Measurements from ENCODE around the gene ENDOU. TPM values are rescaled to one million over a fixed set of nuclear protein-coding genes. Genes with fewer than 3 reads are reported as not detected.

ENDOU gene
- total RNA-seq, 1 donor from 2014 or later = 0.40 TPM

- ATAC-seq (no peak), DNase-seq (ENCODE audit: low spot score) (no peak)
- intact Hi-C loops (cut with DNase I) = no loop called here
These were observed 7.2 kb upstream of the ENDOU start for GRCh38 chr12:47732504-47732903.

DNA sequence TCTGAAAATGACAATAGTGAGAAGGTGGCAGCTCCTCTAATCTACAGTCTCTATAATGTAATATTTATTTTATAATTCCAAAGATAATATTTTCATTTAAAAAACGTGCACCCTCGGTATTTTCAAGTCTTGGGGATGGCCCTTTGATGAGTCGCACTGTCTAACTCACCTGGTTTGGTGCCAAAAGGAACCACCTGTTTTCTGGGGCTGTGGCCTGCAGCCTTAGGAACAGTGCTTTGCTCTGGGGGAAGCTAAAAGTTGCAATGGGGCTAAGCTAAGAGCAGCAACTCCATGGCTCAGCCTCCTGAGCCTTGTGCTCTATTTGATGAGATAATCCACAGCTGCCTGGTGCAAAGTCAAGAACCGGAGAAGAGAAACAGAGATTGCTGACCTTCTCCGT, 6.4 kb upstream of the ENDOU start:
- no peak for ATAC-seq
- intact Hi-C loops (cut with DNase I) = no loop called here

GRCh38 chr12:47730341-47730744, 5.1 kb upstream of the ENDOU start:
- ATAC-seq (peak; percentile 8), DNase-seq (ENCODE audit: low spot score) (no peak)
- intact Hi-C loops (cut with DNase I) = no loop called here

More for the DNA sequence above, 6.4 kb upstream of the ENDOU start:
- DNase-seq (ENCODE audit: low spot score) = no peak

- intact Hi-C loops (cut with DNase I) = loop anchor here (5.0 kb wide), 1 partner anchor 33 kb away; no protein-coding TSS in a partner anchor
These were observed 3.9 kb upstream of the ENDOU start for GRCh38 chr12:47729233-47729632.

DNA sequence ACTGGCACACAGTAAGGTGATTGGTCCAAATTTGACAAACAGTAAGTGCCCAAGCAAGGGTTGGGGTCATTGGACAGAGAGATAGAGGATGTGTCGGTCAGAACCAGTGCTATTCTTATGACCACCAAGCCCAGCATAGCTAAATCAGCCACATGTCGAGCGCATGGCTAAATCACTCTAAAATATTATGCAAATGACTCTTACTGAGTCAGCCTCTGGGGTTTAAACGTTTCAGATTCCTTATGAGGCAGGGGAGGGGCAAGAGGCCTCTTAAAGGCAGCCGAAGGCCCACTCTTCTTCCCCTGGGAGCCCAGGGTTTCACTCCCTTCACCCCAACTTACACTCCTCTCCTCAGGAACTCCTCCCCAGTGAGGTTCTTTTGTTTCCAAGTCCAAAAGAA, 603 bp upstream of the ENDOU start:
- DNase-seq (ENCODE audit: low spot score) (no peak), ATAC-seq (no peak)
- intact Hi-C loops (cut with DNase I) = loop anchor here (5.0 kb wide), 1 partner anchor 36 kb away; no protein-coding TSS in a partner anchor

More at GRCh38 chr12:47729233-47729632, 3.9 kb upstream of the ENDOU start:
- no peak for DNase-seq (ENCODE audit: low spot score)
- ATAC-seq = peak; percentile 42

GRCh38 chr12:47722941-47723631, 2.2 kb downstream of the ENDOU start:
- intact Hi-C loops (cut with DNase I) = no loop called here
- ATAC-seq (no peak), DNase-seq (ENCODE audit: low spot score) (no peak)

GRCh38 chr12:47722136-47722834, 3.0 kb downstream of the ENDOU start:
- ATAC-seq (no peak), DNase-seq (ENCODE audit: low spot score) (no peak)
- intact Hi-C loops (cut with DNase I) = no loop called here

DNA sequence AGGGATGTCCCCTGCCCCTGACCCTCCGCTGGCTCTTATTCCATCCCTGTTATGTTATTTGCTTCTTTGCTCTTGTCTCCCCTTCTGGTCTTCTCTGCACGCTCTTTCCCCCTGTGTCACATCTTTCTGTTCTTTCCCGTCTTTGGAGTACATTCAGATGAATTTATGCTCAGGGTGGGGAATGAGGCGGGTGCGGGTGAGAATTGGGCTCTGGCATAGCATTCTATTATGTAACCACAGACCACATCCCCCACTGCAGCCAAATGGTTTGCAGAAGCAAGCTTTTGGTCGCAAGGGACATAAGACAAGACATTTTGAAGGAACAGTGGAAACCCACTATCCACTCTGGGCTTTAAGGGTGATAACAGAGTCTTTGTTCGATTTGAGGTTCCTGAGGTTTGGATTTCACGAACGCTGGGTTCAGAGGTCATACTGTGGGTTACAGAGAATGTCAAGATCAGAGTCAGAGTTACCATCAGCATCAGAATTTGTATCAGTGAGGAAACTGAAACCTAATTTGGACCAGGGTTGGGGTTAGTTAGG, 3.8 kb downstream of the ENDOU start:
- intact Hi-C loops (cut with DNase I) = no loop called here
- DNase-seq (ENCODE audit: low spot score) (no peak), ATAC-seq (peak; percentile 22)

GRCh38 chr12:47718531-47718930, 6.8 kb downstream of the ENDOU start:
- DNase-seq (ENCODE audit: low spot score) (no peak), ATAC-seq (no peak)
- intact Hi-C loops (cut with DNase I) = loop anchor here (5.0 to 10.0 kb wide), 2 partner anchors 59 to 346 kb away; no protein-coding TSS in a partner anchor

- intact Hi-C loops (cut with DNase I) = loop anchor here (5.0 to 10.0 kb wide), 2 partner anchors 60 to 347 kb away; no protein-coding TSS in a partner anchor
- ATAC-seq (peak; percentile 87), DNase-seq (ENCODE audit: low spot score) (peak; percentile 87)
These were observed 7.7 kb downstream of the ENDOU start for GRCh38 chr12:47717443-47718193.

DNA sequence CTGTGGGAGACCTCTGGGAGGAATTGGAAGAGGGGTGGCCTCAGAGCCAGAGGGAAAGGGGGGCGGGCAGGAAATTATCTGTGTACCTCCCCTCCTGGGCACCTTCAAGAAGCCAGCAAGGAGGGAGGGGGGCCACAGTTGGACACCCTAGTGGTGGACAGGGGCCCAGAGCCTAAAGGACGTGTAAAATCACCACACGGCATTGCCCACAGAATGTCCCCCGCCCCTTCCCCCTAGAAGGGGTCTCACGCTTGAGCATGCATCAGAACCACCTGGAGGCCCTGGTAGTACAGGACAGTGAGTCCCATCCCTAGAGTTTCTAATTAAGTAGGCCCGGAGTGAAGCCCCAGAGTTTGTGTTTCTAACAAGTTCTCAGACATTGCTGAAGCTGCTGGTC, 8.2 kb downstream of the ENDOU start:
- intact Hi-C loops (cut with DNase I) = loop anchor here (5.0 to 10.0 kb wide), 2 partner anchors 60 to 348 kb away; no protein-coding TSS in a partner anchor
- ATAC-seq (no peak), DNase-seq (ENCODE audit: low spot score) (no peak)

DNA sequence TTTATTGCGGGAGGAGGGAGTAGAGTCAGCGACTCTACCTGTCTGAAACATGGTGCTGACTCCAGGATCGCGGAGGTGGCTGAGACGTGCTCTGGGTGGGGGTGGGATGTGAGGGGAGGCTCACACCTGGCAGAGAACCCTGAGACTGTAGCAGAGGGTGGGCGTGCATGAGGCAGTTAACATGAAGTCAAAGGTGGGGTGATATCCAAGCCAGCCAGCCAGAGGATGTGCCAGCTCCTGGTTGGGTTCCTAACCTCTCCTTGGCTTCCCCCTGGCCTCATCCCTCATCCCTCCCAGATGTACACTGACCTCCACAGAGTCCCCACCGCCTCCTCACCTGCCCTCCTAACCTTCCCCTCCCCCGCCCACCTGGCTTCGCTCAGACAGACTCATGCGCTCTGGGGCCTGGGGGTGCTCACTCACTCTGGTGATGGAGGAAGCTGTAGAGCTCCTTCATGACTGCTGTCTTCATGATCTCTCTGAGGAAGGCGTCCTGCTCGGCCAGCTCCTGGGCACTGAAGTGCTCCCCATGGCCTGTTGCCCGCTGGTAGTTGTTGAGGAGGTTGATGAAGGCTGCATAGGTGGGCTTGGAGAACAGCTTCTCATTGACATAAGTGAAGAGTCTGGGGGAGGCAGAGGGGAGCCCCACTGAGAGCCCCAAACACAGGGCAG, 9.3 kb downstream of the ENDOU start:
- DNase-seq (ENCODE audit: low spot score) (no peak), ATAC-seq (peak; percentile 11)
- intact Hi-C loops (cut with DNase I) = loop anchor here (5.0 to 10.0 kb wide), 2 partner anchors 61 to 349 kb away; no protein-coding TSS in a partner anchor

DNA sequence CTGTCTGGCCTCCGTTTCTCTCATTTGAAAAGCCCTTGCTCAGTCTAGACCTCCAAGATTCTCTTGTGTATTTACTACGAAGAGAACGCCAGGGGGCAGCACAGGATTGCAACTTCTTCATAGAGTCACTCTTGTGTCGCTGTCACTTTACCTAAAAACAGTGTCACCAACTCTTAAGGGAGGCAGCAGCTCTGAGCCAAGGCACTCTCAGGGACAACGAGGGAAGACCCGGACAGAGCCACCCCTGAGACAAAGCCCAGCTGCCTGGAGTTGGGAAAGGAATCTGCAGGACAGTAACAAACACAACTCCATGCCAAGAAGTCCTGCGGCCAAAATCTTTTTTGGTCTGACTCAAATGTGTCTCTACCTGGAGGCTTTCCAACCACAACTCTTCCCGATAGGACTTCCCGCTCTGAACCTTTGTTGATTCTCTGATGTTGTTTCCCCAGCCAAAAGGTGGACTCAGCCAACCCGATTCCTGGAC, 9.9 kb downstream of the ENDOU start:
- DNase-seq (ENCODE audit: low spot score) (peak; percentile 90), ATAC-seq (peak; percentile 71)
- intact Hi-C loops (cut with DNase I) = loop anchor here (5.0 to 10.0 kb wide), 2 partner anchors 62 to 349 kb away; no protein-coding TSS in a partner anchor

DNA sequence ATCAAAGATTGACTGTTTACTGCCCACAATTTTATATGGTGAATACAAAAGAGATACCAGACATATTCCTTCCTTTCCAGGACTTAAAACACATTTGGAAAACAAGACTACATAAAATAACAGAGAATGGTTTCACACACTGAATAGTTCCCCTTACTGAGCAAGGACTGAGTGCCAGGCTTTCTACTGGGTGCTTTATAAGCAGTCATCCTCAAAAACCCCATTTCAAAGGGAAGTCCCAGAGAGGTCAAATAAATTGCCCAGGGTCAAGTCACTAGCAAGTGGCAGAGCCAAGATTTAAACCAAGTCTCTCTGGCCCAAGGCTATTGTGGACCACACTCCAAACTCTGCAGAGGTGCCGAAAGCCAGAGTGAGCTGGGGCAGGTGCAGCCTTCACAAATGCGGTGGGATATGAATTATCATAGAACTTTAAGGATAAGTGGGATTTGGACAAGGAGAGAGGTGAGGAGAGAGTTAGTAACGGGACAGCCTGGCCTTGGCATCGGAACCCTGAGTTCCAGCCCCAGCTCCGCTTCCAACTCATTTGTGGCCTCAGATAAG, 10.4 kb downstream of the ENDOU start:
- no peak for ATAC-seq
- no peak for DNase-seq (ENCODE audit: low spot score)
- intact Hi-C loops (cut with DNase I) = loop anchor here (5.0 to 10.0 kb wide), 3 partner anchors 62 to 350 kb away; no protein-coding TSS in a partner anchor

DNA sequence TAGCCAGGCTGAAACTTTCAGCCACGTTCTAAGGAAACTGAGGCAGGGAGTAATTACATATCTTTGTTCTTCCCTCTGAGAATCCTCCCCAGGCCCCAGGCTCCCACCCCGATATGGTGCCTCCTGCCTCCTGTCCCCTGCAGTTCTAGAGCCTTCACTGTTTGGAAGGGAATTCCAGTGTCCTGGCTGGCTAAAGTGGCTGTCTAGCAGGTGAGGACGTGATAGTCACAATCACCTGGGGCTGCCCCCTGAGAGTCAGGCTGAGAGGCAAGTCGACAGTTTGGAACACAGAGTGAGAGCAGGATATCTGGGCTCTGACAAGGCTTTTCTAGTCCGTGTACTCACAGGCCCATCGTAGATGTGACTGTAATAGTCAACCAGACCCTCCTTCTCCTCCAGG, 13.1 kb downstream of the ENDOU start:
- DNase-seq (ENCODE audit: low spot score) (no peak), ATAC-seq (no peak)
- intact Hi-C loops (cut with DNase I) = loop anchor here (5.0 to 10.0 kb wide), 2 partner anchors 125 to 353 kb away; no protein-coding TSS in a partner anchor

- DNase-seq (ENCODE audit: low spot score) (no peak), ATAC-seq (no peak)
- intact Hi-C loops (cut with DNase I) = loop anchor here (5.0 to 10.0 kb wide), 2 partner anchors 126 to 353 kb away; no protein-coding TSS in a partner anchor
These were observed 13.8 kb downstream of the ENDOU start for GRCh38 chr12:47711448-47711847.

GRCh38 chr12:47710278-47710677, 15.0 kb downstream of the ENDOU start:
- DNase-seq (ENCODE audit: low spot score) (no peak), ATAC-seq (no peak)
- intact Hi-C loops (cut with DNase I) = loop anchor here (5.0 to 10.0 kb wide), 2 partner anchors 127 to 355 kb away; no protein-coding TSS in a partner anchor

GRCh38 chr12:47709671-47710070, 15.6 kb downstream of the ENDOU start:
- DNase-seq (ENCODE audit: low spot score) = no peak
- no peak for ATAC-seq
- intact Hi-C loops (cut with DNase I) = loop anchor here (5.0 to 10.0 kb wide), 2 partner anchors 128 to 355 kb away; no protein-coding TSS in a partner anchor
